ENCODE data around the gene HLA-DOA.
A peak's percentile ranks its signal among the peaks of the same experiment; 100 is the strongest.

HLA-DOA gene

DNA sequence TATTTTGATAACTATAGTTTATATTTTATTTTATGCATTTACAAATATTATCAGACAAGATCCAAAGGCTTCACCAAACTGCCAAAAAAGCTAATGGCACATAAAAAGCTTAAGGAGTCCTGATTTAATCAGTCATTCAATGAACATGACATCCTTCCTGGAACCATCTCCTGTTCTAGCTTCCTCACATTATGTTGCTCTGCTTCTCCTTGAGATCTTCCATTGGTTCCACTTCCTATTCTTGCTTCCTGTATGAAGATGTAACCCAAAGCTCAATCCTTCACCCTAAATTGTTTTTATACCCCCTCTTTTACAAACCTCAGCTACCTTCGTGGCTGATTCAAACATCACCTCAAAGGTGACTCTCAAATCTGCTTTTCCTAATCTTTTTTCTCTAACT, 45.5 kb downstream of the HLA-DOA start:
- H3K27me3 ChIP-seq (ENCODE audit: low read depth, low read length) = no peaks in the 10 kb centered on the region
- H3K9ac ChIP-seq (ENCODE audit: low read length) = no peak overlapping the region
- H3K4me1 ChIP-seq (ENCODE audit: low read length) = peaks cover 37% of the 10 kb centered on the region
- peak overlapping the region; percentile 25; the same call in 1 of the 2 replicates for H3K4me2 ChIP-seq (ENCODE audit: low read length)
- TF ChIP-seq EZH2phosphoT487 (IDR thresholded peaks at IDR 0.05; ENCODE audit: low read depth) (no peak), CTCF (IDR thresholded peaks at IDR 0.05; ENCODE audit: low read depth, low read length) (no peak)
- no peak overlapping the region for H3K4me3 ChIP-seq (ENCODE audit: low read length)
- no peak overlapping the region for H3K27ac ChIP-seq (ENCODE audit: low read length)
- H4K20me1 ChIP-seq (ENCODE audit: insufficient read depth, low read length) = peaks cover 27% of the 10 kb centered on the region
- H3K79me2 ChIP-seq (ENCODE audit: low read length) = peaks cover 92% of the 10 kb centered on the region
- H3K36me3 ChIP-seq (replicated peaks; ENCODE audit: low read depth, low read length) = peaks cover 12% of the 10 kb centered on the region
- H3K9me3 ChIP-seq (ENCODE audit: insufficient read depth, low read length) = no peaks in the 10 kb centered on the region
- no peak overlapping the region for H2AFZ ChIP-seq (ENCODE audit: low read depth, low read length)

- H2AFZ ChIP-seq (ENCODE audit: low read depth, low read length) = no peak overlapping the region
- H3K9ac ChIP-seq (ENCODE audit: low read length) = no peak overlapping the region
- TF ChIP-seq EZH2phosphoT487 (IDR thresholded peaks at IDR 0.05; ENCODE audit: low read depth) = no peak
- TF ChIP-seq CTCF (IDR thresholded peaks at IDR 0.05; ENCODE audit: low read depth, low read length) = no peak
- no peak overlapping the region for H3K4me2 ChIP-seq (ENCODE audit: low read length)
- H3K36me3 ChIP-seq (replicated peaks; ENCODE audit: low read depth, low read length) = peaks cover 15% of the 10 kb centered on the region
- H3K27ac ChIP-seq (ENCODE audit: low read length) = no peak overlapping the region
- peaks cover 37% of the 10 kb centered on the region for H3K4me1 ChIP-seq (ENCODE audit: low read length)
- H4K20me1 ChIP-seq (ENCODE audit: insufficient read depth, low read length) = peaks cover 26% of the 10 kb centered on the region
- H3K9me3 ChIP-seq (ENCODE audit: insufficient read depth, low read length) = no peaks in the 10 kb centered on the region
- H3K4me3 ChIP-seq (ENCODE audit: low read length) = no peak overlapping the region
- H3K79me2 ChIP-seq (ENCODE audit: low read length) = peaks cover 88% of the 10 kb centered on the region
- H3K27me3 ChIP-seq (ENCODE audit: low read depth, low read length) = no peaks in the 10 kb centered on the region
Measured at GRCh38 chr6:32962213-32962826, 47.1 kb downstream of the HLA-DOA start.

GRCh38 chr6:32960563-32960962, 48.8 kb downstream of the HLA-DOA start:
- no peak overlapping the region for H3K9ac ChIP-seq (ENCODE audit: low read length)
- H3K4me2 ChIP-seq (ENCODE audit: low read length) = no peak overlapping the region
- H3K27ac ChIP-seq (ENCODE audit: low read length) = no peak overlapping the region
- peaks cover 35% of the 10 kb centered on the region for H3K4me1 ChIP-seq (ENCODE audit: low read length)
- no peak overlapping the region for H3K4me3 ChIP-seq (ENCODE audit: low read length)
- TF ChIP-seq CTCF (IDR thresholded peaks at IDR 0.05; ENCODE audit: low read depth, low read length) = no peak
- TF ChIP-seq EZH2phosphoT487 (IDR thresholded peaks at IDR 0.05; ENCODE audit: low read depth) = no peak
- no peaks in the 10 kb centered on the region for H3K9me3 ChIP-seq (ENCODE audit: insufficient read depth, low read length)
- H3K79me2 ChIP-seq (ENCODE audit: low read length) = peaks cover 70% of the 10 kb centered on the region
- no peak overlapping the region for H2AFZ ChIP-seq (ENCODE audit: low read depth, low read length)
- H3K27me3 ChIP-seq (ENCODE audit: low read depth, low read length) = no peaks in the 10 kb centered on the region
- H3K36me3 ChIP-seq (replicated peaks; ENCODE audit: low read depth, low read length) = peaks cover 9% of the 10 kb centered on the region
- H4K20me1 ChIP-seq (ENCODE audit: insufficient read depth, low read length) = peaks cover 12% of the 10 kb centered on the region

DNA sequence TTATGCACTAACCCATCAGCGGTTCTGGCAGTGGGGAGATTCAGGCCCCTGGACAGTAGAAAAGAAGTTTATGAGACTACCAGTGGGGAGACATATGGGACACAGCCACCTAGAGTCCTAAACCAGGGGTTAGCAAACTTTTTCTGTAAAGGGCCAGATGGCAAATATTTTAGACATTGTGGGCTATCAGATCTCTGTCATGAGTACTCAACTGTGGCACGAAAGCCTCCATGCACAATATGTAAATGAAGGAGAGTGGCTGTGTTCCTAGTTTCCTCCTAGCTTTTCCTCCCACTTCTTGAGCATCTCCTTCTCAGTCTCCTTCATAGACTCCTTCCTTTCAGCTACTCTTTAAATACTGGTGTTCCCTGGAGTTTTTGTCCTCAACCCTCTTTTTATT, 53.2 kb downstream of the HLA-DOA start:
- Histone ChIP-seq H3K4me3 (ENCODE audit: low read length) (no peak overlapping the region), H2AFZ (ENCODE audit: low read depth, low read length) (no peak overlapping the region), H3K4me2 (ENCODE audit: low read length) (0 out of 2 replicates have a peak overlapping the region, but pooled peaks have one; percentile 17), H3K27me3 (ENCODE audit: low read depth, low read length) (no peaks in the 10 kb centered on the region), H3K9me3 (ENCODE audit: insufficient read depth, low read length) (no peaks in the 10 kb centered on the region), H3K36me3 (replicated peaks; ENCODE audit: low read depth, low read length) (peaks cover 9% of the 10 kb centered on the region), H3K27ac (ENCODE audit: low read length) (no peak overlapping the region), H4K20me1 (ENCODE audit: insufficient read depth, low read length) (no peaks in the 10 kb centered on the region), H3K9ac (ENCODE audit: low read length) (no peak overlapping the region), H3K4me1 (ENCODE audit: low read length) (peaks cover 41% of the 10 kb centered on the region), H3K79me2 (ENCODE audit: low read length) (peaks cover 56% of the 10 kb centered on the region)
- TF ChIP-seq CTCF (IDR thresholded peaks at IDR 0.05; ENCODE audit: low read depth, low read length) (no peak), EZH2phosphoT487 (IDR thresholded peaks at IDR 0.05; ENCODE audit: low read depth) (no peak)
